K562 (cell line): ENCODE data around the gene CCDC88C.

Source experiments
- CHD2 ChIP-seq: IDR thresholded peaks from 2 replicates; pipeline ENCODE4 v1.6.1; 2011; ENCODE audit warnings: low read depth, low read length
- NRF1 ChIP-seq, 2 experiments: fragments of 450-650 bp; IDR thresholded peaks in 1 of 2; conservative IDR thresholded peaks in 1 of 2; 2 replicates each; pipeline ENCODE4 v1.6.1; 2014; ENCODE audit warnings: mild to moderate bottlenecking in 2 of 2
- RBM15 ChIP-seq: fragments of 200-400 bp; formaldehyde crosslinking; IDR thresholded peaks from 2 replicates; pipeline ENCODE4 v1.6.1; 2018; ENCODE audit warnings: mild to moderate bottlenecking, low read length, moderate library complexity; ENCODE audit not compliant: insufficient read depth
- TCF7 ChIP-seq: sonication (generic); IDR thresholded peaks from 2 replicates; pipeline ENCODE4 v1.6.1; 2016; ENCODE audit warnings: antibody characterized with exemption, borderline replicate concordance
- THRAP3 ChIP-seq: fragments of 450-650 bp; IDR thresholded peaks from 2 replicates; pipeline ENCODE4 v1.6.1; 2016; ENCODE audit warnings: mild to moderate bottlenecking, inconsistent platforms, borderline replicate concordance
- ZBTB43 ChIP-seq: sonication (generic); formaldehyde crosslinking; IDR thresholded peaks from 2 replicates; pipeline ENCODE4 v1.8.0; 2023; ENCODE audit warnings: mild to moderate bottlenecking, missing genetic modification reagents
- ZNF146 ChIP-seq: IDR thresholded peaks from one replicate; pipeline ENCODE4 v1.6.1; 2018; ENCODE audit warnings: missing compliant biosample characterization; ENCODE audit not compliant: unreplicated experiment
- TF ChIP-seq, protein P1 (sequence below): sonication (generic); formaldehyde crosslinking; IDR thresholded peaks from 2 replicates; pipeline ENCODE4 v1.8.1; 2022; ENCODE audit warnings: missing genetic modification reagents
- TF ChIP-seq, protein P2 (sequence below), 3 experiments: IDR thresholded peaks in 2 of 3; conservative IDR thresholded peaks in 1 of 3; 2 replicates each; pipeline ENCODE4 v1.5.1; 2011 to 2012; ENCODE audit warnings: low read length in 3 of 3, mild to moderate bottlenecking in 3 of 3, control low read depth in 2 of 3, improper control_type of control experiment in 1 of 3, inconsistent platforms in 1 of 3, low read depth in 1 of 3, mixed read lengths in 1 of 3, moderate library complexity in 1 of 3; ENCODE audit not compliant: insufficient read depth in 2 of 3

GRCh38 chr14:91307652-91308051, 110.0 kb downstream of the CCDC88C start:
- TF ChIP-seq, protein P1, sequence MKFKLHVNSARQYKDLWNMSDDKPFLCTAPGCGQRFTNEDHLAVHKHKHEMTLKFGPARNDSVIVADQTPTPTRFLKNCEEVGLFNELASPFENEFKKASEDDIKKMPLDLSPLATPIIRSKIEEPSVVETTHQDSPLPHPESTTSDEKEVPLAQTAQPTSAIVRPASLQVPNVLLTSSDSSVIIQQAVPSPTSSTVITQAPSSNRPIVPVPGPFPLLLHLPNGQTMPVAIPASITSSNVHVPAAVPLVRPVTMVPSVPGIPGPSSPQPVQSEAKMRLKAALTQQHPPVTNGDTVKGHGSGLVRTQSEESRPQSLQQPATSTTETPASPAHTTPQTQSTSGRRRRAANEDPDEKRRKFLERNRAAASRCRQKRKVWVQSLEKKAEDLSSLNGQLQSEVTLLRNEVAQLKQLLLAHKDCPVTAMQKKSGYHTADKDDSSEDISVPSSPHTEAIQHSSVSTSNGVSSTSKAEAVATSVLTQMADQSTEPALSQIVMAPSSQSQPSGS = no peak
- no peak for TF ChIP-seq RBM15
- TF ChIP-seq, protein P2, sequence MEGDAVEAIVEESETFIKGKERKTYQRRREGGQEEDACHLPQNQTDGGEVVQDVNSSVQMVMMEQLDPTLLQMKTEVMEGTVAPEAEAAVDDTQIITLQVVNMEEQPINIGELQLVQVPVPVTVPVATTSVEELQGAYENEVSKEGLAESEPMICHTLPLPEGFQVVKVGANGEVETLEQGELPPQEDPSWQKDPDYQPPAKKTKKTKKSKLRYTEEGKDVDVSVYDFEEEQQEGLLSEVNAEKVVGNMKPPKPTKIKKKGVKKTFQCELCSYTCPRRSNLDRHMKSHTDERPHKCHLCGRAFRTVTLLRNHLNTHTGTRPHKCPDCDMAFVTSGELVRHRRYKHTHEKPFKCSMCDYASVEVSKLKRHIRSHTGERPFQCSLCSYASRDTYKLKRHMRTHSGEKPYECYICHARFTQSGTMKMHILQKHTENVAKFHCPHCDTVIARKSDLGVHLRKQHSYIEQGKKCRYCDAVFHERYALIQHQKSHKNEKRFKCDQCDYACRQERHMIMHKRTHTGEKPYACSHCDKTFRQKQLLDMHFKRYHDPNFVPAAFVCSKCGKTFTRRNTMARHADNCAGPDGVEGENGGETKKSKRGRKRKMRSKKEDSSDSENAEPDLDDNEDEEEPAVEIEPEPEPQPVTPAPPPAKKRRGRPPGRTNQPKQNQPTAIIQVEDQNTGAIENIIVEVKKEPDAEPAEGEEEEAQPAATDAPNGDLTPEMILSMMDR (IDR thresholded peaks at IDR 0.05 in 2 of 3, conservative IDR thresholded peaks at IDR 0.05 in 1 of 3; ENCODE audit: insufficient read depth in 2 of 3, low read depth in 1 of 3, low read length in 3 of 3) = no peak
- TF ChIP-seq THRAP3 = no peak
- no peak for TF ChIP-seq TCF7
- no peak for TF ChIP-seq ZBTB43 (CRISPR knock-in tag)
- no peak for TF ChIP-seq CHD2
- no peak for TF ChIP-seq NRF1 (conservative IDR thresholded peaks at IDR 0.05 in 1 of 2, IDR thresholded peaks at IDR 0.05 in 1 of 2)
- no peak for TF ChIP-seq ZNF146 (CRISPR knock-in tag)
